ENCODE measurements around the gene RPS19BP1.

DNA sequence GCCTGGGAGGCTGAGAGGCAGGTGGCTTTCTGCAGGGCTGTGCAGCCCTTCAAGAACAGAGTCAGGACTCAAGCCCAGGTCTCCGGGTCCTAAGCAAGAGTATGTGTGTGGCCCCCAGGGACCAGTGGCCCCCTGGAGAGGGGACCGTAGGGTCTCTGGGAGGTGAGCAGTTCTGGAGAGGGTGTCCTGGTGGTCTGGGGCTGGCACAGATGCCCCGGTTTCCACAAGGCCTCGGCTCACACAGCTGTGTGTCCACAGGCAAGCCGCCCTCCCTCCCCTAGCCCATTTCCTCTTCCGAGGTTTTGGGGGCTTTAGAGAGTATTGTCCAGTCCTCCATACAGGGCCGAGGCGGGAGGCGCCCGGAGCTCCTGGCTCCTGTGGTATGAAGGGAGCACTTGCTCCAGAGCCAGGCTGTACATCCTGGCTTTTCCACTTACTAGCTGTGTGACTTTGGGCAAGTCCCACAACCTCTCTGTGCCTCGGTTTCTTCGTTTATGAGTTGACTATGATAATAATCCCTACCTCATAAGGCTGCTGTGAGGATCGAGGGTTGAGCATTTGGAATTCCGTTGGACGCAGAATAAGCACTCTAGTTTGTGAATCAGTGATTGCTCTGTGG, 3.4 kb upstream of the RPS19BP1 start:
- TF ChIP-seq POLR2AphosphoS5 (IDR thresholded peaks at IDR 0.05) = no peak
- TF ChIP-seq, protein P1, sequence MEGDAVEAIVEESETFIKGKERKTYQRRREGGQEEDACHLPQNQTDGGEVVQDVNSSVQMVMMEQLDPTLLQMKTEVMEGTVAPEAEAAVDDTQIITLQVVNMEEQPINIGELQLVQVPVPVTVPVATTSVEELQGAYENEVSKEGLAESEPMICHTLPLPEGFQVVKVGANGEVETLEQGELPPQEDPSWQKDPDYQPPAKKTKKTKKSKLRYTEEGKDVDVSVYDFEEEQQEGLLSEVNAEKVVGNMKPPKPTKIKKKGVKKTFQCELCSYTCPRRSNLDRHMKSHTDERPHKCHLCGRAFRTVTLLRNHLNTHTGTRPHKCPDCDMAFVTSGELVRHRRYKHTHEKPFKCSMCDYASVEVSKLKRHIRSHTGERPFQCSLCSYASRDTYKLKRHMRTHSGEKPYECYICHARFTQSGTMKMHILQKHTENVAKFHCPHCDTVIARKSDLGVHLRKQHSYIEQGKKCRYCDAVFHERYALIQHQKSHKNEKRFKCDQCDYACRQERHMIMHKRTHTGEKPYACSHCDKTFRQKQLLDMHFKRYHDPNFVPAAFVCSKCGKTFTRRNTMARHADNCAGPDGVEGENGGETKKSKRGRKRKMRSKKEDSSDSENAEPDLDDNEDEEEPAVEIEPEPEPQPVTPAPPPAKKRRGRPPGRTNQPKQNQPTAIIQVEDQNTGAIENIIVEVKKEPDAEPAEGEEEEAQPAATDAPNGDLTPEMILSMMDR (IDR thresholded peaks at IDR 0.05) = no peak
- no peak for TF ChIP-seq POLR2A (IDR thresholded peaks at IDR 0.05)
- TF ChIP-seq EP300 (IDR thresholded peaks at IDR 0.05) = no peak
